HG02759 (cell line): ENCODE results near the gene FOXO4.
"Not testable (repeated sequence)": the region's sequence is repeated elsewhere in the genome, so short reads cannot be mapped to it uniquely, and the experiment has no call there.

Experiments
- ATAC-seq: cut with Tn5 transposase; IDR thresholded peaks from one replicate; pipeline ENCODE4 v1.9.1; 2021; ENCODE audit warnings: mild to moderate bottlenecking, moderate library complexity; ENCODE audit not compliant: unreplicated experiment

Gene FOXO4, protein sequence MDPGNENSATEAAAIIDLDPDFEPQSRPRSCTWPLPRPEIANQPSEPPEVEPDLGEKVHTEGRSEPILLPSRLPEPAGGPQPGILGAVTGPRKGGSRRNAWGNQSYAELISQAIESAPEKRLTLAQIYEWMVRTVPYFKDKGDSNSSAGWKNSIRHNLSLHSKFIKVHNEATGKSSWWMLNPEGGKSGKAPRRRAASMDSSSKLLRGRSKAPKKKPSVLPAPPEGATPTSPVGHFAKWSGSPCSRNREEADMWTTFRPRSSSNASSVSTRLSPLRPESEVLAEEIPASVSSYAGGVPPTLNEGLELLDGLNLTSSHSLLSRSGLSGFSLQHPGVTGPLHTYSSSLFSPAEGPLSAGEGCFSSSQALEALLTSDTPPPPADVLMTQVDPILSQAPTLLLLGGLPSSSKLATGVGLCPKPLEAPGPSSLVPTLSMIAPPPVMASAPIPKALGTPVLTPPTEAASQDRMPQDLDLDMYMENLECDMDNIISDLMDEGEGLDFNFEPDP

DNA sequence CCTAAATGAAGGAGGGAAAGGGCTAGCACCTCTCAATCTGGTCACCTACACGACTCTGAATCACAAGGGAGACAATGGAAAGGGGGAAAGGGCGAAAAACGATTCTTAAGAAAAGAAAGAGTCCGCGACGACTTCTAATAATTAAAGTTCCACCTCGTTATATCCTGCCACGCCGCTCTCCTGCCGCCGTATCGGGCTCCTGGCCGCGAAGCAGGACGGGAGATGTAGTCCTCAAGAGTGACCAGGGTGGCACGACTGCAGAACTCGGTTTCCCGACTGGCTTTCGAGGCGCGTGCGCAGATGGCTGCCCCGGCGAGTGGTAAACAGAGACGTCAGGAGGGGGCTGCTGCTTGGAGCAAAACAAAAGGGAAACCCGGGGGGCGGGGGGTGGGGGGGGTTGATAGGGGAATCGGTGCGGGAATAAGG, at the start of gene FOXO4:
Gene FOXO4 (plus strand): TSS at position 297 of the 426 bp plus-strand sequence. CDS start 678 bp downstream, outside the sequence.
- ATAC-seq, result peak; percentile 91

DNA sequence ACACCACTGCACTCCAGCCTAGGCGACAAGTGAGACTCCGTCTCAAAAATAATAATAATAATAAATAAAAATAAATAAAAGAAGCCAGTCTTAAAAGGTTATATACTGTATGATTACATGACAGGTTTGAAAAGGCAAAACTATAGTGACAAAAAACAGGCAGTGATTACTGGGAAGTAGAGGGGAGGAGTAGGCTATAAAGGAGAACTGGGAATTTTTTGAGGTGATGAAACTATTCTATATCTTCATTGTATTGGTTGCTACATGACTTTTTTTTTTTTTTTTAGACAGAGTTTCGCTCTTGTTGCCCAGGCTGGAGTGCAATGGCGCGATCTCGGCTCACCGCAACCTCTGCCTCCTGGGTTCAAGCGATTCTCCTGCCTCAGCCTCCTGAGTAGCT, 47.8 kb upstream of the FOXO4 start:
- not testable (repeated sequence) for ATAC-seq

DNA sequence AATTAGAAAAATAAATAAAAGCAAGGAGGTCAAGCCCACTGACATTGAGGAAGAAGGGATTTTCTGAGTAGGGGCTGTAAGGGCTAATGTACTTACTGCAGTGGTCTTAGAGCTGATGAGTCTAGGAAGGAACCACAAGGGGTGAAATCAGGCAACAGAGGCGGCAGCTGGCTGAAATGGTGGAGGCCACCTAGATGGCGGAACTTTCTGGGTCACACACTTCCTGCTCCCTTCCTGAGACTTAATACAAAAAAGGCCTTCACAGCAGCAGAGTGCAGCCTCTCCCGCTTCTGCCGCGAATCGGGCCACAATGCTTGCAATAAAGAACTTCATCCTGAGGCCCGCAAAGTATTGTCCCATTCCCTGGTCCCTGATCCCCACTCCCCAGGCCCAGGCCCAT, 42.9 kb upstream of the FOXO4 start:
- ATAC-seq, result peak; percentile 23

DNA sequence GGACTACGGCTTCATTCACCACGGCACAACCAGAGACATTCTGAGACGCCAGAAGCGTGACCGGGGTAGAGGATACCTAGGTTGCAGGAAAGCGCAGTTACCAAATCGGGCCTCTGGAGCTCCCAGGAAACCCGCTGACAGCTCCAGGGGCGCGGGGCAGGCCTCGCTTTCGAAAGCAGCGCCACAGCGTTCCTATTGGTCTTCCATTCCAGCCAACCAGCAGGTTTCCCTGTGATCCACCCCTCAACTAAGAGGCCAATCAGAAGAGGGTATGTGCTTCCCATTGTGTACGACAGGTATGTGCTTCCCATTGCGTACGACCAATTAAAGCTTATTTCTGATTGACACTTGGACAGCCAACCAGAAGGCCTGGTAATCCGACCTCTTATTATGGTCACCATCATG, 42.4 kb upstream of the FOXO4 start:
- peak; percentile 93 for ATAC-seq

DNA sequence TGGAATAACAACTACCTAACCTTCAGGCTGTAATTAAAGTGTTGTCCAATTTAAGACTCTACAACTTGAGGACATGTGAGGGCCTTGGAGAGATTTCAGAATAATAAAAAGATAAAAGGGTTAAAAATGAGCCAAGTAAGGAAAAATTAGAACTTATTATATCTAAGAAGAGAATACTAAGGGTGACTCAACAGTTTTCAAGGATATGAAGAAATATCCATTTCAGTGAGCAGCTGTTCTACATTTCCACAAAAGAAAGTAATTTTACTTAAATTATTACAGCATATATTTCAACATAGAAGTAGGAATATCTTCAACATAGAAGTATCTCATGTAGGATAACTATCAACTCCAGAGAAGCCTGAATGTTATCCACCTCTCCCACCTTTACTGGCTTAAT, 38.8 kb upstream of the FOXO4 start:
- ATAC-seq, result no peak

DNA sequence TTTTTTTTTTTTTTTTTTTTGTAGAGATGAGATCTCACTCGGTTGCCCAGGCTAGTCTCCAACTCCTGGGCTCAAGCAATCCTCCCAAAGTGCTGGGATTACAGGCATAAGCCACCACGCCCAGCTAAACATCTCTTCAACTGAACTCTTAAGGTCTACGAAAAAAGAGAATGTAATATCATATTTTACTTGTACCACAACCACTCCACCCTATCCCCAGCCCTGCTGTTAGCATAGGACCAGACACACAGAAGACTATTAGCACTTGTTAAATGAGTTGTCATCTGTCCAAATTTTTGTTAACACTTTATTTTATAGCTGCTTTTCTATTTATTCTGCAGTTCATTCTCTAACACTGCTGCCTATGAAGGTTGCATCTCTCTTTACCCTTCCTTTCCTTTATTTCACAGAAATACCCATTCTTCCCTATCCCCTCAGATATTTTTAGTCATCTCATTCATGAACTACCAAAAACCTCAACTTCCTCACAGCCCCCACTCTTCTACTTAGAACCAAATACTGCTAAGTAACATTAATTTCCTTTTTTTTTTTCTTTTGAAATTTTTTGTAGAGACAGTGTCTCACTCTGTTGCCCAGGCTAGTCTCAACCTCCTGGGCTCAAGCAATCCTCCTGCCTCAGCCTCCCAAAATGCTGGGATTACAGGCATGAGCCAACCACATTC, 37.7 kb upstream of the FOXO4 start:
- ATAC-seq, result no peak

DNA sequence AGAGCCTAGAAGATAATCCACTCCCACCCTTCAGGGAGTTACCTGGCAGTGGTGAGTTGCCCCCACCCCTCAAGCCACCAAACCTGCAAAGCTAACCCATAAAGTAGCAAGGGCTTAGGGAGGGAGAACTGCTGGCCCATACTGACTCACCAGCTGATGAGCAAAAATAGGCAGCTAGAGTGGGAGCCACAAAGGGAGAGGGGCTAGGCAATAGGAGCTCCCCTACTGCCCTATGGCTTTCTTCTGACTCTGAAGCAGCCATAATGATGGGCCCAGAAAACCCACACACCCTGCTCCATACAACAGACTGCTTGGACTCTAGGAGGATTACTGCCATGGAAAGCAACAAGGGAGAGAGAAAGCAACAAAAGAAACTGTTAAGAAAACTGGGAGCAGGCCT, 35.5 kb upstream of the FOXO4 start:
- no peak for ATAC-seq

DNA sequence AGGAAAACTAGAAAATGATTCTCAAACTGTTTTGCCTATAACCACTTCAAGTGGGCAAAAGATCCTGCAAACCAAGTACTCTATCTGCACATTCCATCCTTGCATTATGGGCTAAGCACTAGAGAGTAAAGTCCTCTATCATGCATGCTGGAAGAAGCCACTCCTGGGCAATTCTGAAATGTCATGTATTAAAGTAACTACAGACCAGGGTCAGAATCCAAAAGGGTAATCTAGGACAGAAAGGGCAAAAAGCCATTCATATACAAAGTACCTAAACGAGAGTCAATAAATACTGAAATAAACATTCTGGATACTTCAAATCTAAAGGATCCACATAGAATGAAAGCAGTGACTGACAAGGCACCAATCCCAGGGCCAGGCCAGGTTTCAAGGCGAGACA, 28.6 kb upstream of the FOXO4 start:
- no peak for ATAC-seq

DNA sequence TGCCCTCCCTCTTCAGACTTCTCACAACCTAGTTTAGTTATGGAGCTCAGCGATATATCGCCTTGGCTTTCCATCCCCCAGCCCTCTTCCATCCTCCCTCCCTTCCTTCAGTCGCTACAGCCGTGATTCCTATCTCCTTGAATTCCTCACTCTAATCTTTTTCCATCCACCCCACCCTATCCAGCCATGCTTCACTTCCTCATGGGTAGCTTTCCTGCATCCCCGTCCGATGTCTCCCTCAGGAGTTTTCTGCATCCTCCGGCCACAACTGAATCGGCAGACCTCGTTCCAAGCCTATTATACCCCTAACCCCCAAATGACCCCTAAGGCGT, 28.0 kb upstream of the FOXO4 start:
- ATAC-seq, result no peak

DNA sequence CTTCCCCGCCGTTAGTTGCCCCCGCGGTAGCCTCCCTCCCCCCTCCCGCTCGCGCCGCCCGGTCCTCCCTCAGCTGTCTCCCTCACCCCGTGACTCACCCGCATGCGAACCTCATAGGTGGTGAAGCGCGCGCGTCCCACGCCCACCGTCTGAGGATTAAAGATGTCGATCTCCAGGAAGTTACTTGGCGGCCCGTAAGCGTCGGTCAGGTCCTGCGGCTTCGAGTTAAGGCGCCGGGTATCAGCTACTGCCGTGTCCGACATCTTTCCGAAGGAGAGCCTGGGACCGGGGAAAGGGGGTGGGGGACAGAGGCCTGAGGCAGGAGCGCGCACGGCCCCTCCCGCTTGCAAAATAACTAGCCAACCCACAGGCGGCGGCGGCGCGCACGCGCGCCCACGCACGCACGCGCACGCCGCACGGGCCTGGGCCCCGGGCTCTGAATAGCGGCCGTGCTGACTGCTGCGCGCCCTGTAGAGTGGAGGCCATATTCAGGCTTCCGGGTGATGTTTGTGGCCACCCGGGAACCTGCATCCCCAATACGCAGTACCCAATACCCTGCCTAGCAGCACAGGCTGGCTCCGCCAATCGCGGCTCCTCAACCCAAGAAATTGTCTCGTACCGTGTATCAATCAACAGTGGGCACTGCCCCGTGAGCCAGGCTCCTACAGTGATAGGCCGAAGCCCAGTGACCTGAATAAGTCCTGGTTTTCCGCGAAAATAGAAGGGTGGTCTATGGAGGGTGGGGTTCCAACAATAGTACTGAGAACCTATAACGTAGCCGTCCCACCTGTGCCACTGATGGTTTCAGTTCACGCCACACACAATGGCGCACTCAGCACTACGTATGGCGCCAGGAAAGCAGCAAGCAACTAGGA, 27.4 kb upstream of the FOXO4 start, which contains the start of gene SNX12:
Gene SNX12 (minus strand): TSS at position 291 of the 875 bp plus-strand sequence. CDS start 28 bp downstream, at position 263.
- peak; percentile 94 for ATAC-seq

DNA sequence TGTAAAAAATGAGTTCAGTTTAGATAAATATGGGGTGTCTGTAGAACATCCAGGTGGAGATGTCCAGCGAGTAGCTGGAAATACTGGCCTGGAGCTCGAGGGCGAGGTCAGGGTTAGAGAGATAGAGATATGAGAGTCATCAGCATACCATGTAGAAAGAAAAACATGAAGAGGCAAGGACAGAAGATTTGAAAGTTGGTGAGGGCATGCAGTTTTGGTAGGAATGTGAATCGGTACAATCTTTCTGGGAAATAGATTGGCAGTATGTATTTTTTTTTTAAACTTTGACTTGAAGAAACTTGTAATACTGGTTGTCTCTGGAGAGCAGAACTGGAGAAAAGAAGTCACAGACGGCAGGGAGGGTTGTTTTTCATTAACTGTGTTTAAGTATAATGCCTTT, 25.1 kb upstream of the FOXO4 start:
- no peak for ATAC-seq

DNA sequence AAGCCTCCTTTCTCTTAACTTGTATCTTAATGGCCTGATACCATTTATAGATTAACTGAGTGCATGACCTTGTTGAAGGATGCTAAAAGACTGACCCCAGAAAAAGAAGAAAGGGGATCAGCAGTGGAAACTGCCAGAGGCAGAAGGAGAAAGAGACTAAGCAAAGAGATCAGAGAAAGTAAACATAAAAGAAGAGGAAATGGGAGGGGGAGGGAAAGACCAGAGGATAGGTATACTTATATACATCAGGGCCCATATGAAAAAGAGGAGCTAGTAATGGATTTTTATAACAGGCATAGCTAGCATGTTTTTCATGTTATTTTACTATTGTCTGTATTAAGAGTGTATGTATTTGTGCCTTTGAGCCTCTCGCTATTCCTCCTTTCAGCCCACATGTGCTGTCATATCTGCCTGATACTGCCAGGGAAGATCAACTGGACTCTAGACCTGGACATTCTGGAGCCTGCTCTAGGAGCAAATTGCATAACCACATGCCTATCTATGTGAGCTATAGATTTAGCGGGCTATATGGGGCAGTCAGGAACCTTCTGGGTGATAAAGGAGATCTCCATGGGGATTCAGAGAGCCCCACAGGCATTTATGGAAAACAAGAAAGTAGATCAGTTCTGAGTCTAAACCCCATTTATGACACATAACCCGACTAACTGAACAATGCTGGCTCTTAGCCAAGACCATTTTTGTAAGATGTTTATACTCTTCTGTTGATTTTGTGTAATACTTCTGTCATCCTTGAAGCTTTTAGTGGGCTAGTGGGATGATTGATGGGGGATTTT, 14.1 kb upstream of the FOXO4 start:
- ATAC-seq, result no peak

DNA sequence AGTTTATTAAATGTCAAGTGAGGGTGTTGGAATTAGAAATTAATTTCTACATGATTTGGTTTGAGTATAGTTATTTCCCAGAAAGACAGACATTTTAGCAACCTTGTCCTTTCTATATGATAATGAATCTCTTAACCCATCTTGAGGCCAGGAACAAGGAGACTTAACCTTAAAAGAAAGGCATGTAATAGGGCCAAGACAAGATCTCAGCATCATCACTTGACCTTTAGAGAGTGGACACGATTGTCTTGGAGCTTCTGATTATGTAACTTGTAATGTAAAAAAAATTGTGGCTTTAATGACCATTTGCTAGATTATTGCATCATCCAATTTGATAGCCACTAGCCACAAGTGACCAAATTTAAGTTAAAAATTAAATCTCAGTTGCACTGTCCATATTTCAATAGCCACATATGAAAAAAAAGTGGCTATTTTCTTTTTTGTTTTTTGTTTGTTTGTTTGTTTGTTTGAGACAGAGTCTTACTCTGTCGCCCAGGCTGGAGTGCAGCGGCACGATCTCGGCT, 13.5 kb upstream of the FOXO4 start:
- no peak for ATAC-seq

DNA sequence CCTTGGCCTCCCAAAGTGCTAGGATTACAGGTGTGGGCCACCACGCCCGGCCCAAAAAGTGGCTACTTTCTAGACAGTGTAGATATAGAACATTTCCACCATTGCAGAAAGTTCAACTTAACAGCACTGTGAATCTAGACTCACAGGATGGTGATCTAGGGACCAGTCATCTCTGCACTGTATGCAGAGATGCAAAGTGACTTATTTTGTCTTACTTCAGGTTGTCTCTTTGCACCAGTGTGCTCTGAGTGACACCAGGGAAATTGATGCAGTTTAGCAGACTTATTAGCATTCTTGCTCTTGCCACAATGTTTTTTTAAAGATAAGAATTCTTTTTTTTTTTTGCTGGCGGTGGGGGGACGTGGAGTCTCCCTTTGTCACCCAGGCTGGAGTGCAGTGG, 12.8 kb upstream of the FOXO4 start:
- ATAC-seq, result no peak

DNA sequence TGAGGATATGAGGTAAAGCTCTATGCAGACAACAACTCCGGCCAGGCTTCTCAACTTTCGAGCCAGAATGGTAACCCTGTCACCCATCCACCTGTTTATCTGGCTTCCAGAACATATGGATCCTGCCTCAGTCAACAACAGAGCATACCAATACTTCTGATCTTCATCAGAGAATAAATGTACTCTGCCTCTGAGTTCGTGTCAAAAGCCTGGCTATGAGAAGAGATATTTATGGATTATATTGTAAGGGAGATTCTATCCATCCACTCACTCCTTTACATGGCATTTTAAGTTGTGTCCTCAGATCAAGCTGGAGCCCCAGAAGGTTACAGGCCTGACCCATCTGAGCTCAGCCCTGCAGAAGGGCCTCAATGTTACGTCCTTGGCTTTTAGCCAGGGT, 9.8 kb upstream of the FOXO4 start:
- ATAC-seq, result no peak

DNA sequence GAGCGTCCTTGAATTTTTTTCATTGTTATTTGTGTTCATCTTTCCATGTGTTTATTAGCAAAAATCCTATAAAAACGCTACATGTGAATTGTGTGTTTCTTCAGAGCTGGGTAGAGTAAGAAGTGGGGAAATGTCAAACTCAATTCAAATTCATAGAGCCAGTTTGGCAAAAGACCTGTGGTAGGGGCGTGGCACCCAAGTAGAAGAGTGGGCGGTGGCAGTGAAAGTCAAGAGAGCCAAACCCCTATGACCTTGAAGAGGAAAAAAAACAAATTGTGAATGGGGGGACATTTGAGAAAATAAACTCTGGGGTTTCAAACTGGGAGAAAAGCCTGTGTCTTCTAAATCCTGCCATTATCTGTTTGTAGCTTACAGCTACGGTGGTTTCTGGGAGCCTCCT, 4.4 kb upstream of the FOXO4 start:
- ATAC-seq, result no peak

DNA sequence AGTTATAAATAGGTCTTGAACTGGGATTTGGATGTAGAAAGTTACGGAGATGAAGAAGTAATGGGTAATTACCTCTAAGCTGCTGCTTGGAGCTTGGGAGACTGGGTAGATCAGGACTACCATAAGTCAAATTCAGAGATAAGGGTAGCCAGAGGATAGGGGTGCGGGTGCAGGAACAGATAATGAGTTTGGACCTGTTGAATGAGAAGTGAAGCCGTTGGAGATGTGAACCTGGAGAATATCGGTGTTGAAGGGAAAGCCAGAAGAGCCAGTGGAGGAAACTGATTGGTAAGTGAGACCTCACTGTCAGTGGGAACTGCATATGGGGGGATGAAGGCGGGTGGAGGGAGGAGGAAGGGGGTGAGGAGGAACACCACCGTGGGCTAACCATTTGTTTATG, 618 bp upstream of the FOXO4 start:
- no peak for ATAC-seq

DNA sequence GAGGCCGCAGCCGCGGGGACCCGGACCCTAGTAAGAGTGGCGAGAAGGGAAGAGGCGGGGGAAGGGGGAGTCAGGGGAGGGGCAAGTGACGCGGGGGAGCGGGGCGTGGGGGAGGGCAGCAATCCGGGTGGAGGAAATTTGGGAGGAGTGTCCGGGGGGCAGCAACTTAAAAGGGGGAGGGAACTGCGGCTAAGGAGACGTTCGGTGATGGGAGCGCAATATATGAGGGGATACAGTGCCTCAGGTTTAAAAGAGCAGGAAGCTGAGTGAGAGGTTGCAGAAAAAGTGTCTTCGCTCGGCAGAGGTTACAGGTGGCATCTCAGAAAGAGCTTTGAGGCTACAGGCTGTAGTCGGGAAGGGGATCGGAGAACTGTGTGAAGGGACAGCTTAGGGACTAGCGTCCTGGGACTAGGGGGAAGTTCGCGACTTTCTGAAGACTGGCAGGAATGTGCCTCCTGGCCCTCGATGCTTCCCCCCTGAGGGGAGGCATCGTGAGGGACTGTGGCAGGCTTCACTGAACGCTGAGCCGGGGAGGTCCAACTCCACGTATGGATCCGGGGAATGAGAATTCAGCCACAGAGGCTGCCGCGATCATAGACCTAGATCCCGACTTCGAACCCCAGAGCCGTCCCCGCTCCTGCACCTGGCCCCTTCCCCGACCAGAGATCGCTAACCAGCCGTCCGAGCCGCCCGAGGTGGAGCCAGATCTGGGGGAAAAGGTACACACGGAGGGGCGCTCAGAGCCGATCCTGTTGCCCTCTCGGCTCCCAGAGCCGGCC, 519 bp downstream of the FOXO4 start:
- peak; percentile 26 for ATAC-seq

DNA sequence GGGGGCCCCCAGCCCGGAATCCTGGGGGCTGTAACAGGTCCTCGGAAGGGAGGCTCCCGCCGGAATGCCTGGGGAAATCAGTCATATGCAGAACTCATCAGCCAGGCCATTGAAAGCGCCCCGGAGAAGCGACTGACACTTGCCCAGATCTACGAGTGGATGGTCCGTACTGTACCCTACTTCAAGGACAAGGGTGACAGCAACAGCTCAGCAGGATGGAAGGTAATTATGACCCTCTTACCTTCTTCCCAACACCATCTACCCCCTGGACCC, 1.0 kb downstream of the FOXO4 start:
- no peak for ATAC-seq

DNA sequence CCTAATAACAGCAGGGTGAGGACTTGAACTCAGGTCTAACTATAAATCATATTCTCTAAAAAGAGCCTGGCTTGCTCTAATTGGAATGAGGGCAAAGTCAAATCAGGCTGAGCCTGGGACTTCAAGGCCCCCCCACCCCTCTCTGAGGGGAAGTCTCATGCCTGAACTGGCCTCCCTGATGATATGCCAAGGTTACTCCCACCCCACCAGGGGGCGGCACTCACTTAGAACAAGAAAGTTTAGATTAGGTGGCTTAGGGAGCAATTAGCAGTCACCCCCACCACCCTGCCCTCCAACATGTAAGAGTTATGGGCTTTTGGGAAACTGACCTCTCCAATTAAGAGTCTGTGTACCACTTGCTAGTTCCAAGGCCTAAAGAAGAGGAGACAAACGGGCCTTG, 2.7 kb downstream of the FOXO4 start:
- no peak for ATAC-seq
